Diencephalon (tissue), 1 donor: ENCODE measurements around the gene AKAP4. TPM values are rescaled to one million over a fixed set of nuclear protein-coding genes. Genes with fewer than 3 reads are reported as not detected.

ENCODE experiments used
- small RNA-seq: library from RNA; depleted of rRNA; stranded (forward); fragments of <200 nt; gene quantifications from one replicate; pipeline ENCODE3, GENCODE V24; 2014
- total RNA-seq: library from RNA; depleted of rRNA; stranded (reverse); fragments of >200 nt; gene quantifications from one replicate; pipeline ENCODE4 v1.2.3, GENCODE V29; 2014

AKAP4 gene
- total RNA-seq, result not detected

GRCh38 chrX:50200907-50201306 lies at the start of gene AKAP4:
TSS of gene AKAP4 (minus strand) at chrX:50201007. CDS start at chrX:50200889, 118 bp downstream.

GRCh38 chrX:50204364-50204899 lies 3.6 kb upstream of the AKAP4 start, which contains the start of gene CCNB3:
TSS of gene CCNB3 (plus strand) at chrX:50204765. CDS start at chrX:50285164, 80,399 bp downstream.

Small RNA genes lying within 50 kb of the gene (small RNA-seq; reads per million reads assigned to genes)
- gene PYY3 (not detected), gene RF00019 (not detected)

Other genes with a start within 250 kb of the AKAP4 start
- gene CCNB3, start 3.8 kb upstream of the AKAP4 start, total RNA-seq, result 0.92 TPM